H9 (cell line): Measurements from ENCODE around the gene SH3BGRL3. TPM values are rescaled to one million over a fixed set of nuclear protein-coding genes. Genes with fewer than 3 reads are reported as not detected.

Source experiments
- DNase-seq: peaks from one replicate; pipeline ENCODE4 v3.0.0-alpha.2; 2017
- H2AFZ ChIP-seq: one replicate; pipeline ENCODE4 v1.6.1; 2013; ENCODE audit warnings: mild to moderate bottlenecking, low read length, control low read depth, moderate library complexity
- H2AK5ac ChIP-seq: 2 replicates; pipeline ENCODE4 v1.6.1; 2013; ENCODE audit warnings: low read length, control low read depth, mixed read lengths; ENCODE audit not compliant: insufficient read length
- H2BK120ac ChIP-seq: one replicate; pipeline ENCODE4 v1.6.1; 2013; ENCODE audit warnings: low read depth, mild to moderate bottlenecking, low read length, control low read depth, inconsistent platforms; ENCODE audit not compliant: poor library complexity, severe bottlenecking
- H2BK12ac ChIP-seq: 2 replicates; pipeline ENCODE4 v1.6.1; 2013; ENCODE audit warnings: low read length, control low read depth, mixed read lengths, low read depth; ENCODE audit not compliant: insufficient read length
- H2BK15ac ChIP-seq: 2 replicates; pipeline ENCODE4 v1.6.1; 2013; ENCODE audit warnings: low read depth, low read length, control low read depth
- H2BK20ac ChIP-seq: one replicate; pipeline ENCODE4 v1.6.1; 2013; ENCODE audit warnings: low read depth, mild to moderate bottlenecking, low read length, control low read depth, inconsistent platforms; ENCODE audit not compliant: poor library complexity, severe bottlenecking
- H2BK5ac ChIP-seq: 2 replicates; pipeline ENCODE4 v1.6.1; 2013; ENCODE audit warnings: low read length, control low read depth, mixed read lengths; ENCODE audit not compliant: insufficient read length
- H3K14ac ChIP-seq: 2 replicates; pipeline ENCODE4 v1.6.1; 2013; ENCODE audit warnings: low read length, control low read depth; ENCODE audit not compliant: insufficient read depth
- H3K18ac ChIP-seq: 2 replicates; pipeline ENCODE4 v1.6.1; 2013; ENCODE audit warnings: low read depth, mild to moderate bottlenecking, mixed read lengths, low read length, control low read depth; ENCODE audit not compliant: insufficient read length
- H3K23ac ChIP-seq: 2 replicates; pipeline ENCODE4 v1.6.1; 2013; ENCODE audit warnings: low read length, control low read depth, mixed read lengths, low read depth; ENCODE audit not compliant: insufficient read length
- H3K23me2 ChIP-seq: 2 replicates; pipeline ENCODE4 v1.6.1; 2013; ENCODE audit warnings: low read depth, mild to moderate bottlenecking, mixed read lengths, low read length, control low read depth; ENCODE audit not compliant: insufficient read length, poor library complexity, severe bottlenecking
- H3K27ac ChIP-seq: 2 replicates; pipeline ENCODE4 v1.5.1; 2013; ENCODE audit warnings: low read length, control low read depth, mixed read lengths, low read depth; ENCODE audit not compliant: insufficient read length
- H3K27me3 ChIP-seq: 2 replicates; pipeline ENCODE4 v1.6.1; 2013; ENCODE audit warnings: low read length, control low read depth, inconsistent platforms; ENCODE audit not compliant: insufficient read depth
- H3K4ac ChIP-seq: 2 replicates; pipeline ENCODE4 v1.6.1; 2013; ENCODE audit warnings: low read depth, mild to moderate bottlenecking, control low read depth, inconsistent platforms, low read length, moderate library complexity
- H3K4me1 ChIP-seq: 2 replicates; pipeline ENCODE4 v1.6.1; 2013; ENCODE audit warnings: low read length, control low read depth, inconsistent platforms; ENCODE audit not compliant: insufficient read depth
- H3K4me2 ChIP-seq: 2 replicates; pipeline ENCODE4 v1.6.1; 2013; ENCODE audit warnings: low read length, control low read depth, mixed read lengths; ENCODE audit not compliant: insufficient read length, insufficient read depth
- H3K56ac ChIP-seq: 2 replicates; pipeline ENCODE4 v1.6.1; 2013; ENCODE audit warnings: low read depth, mild to moderate bottlenecking, mixed read lengths, low read length, control low read depth; ENCODE audit not compliant: insufficient read length
- H3K79me1 ChIP-seq: 2 replicates; pipeline ENCODE4 v1.6.1; 2013; ENCODE audit warnings: low read depth, mild to moderate bottlenecking, moderate library complexity, low read length, control low read depth, inconsistent platforms; ENCODE audit not compliant: insufficient read depth, poor library complexity, severe bottlenecking
- H3K79me2 ChIP-seq: 2 replicates; pipeline ENCODE4 v1.6.1; 2013; ENCODE audit warnings: low read length, control low read depth, inconsistent platforms; ENCODE audit not compliant: insufficient read depth
- H3K9ac ChIP-seq: 2 replicates; pipeline ENCODE4 v1.6.1; 2013; ENCODE audit warnings: low read length, control low read depth, mixed read lengths; ENCODE audit not compliant: insufficient read length; ENCODE audit errors: extremely low read depth
- H3K9me3 ChIP-seq: one replicate; pipeline ENCODE4 v1.6.1; 2013; ENCODE audit warnings: low read depth, low read length, inconsistent platforms; ENCODE audit not compliant: control insufficient read depth
- H3T11ph ChIP-seq: one replicate; pipeline ENCODE4 v1.6.1; 2013; ENCODE audit warnings: mild to moderate bottlenecking, low read length, control low read depth, inconsistent platforms
- H4K20me1 ChIP-seq: one replicate; pipeline ENCODE4 v1.6.1; 2013; ENCODE audit not compliant: control insufficient read depth, insufficient read length, insufficient read depth
- H4K5ac ChIP-seq: 2 replicates; pipeline ENCODE4 v1.6.1; 2013; ENCODE audit warnings: low read depth, mild to moderate bottlenecking, mixed read lengths, low read length, control low read depth; ENCODE audit not compliant: insufficient read length
- H4K8ac ChIP-seq: replicated peaks from 2 replicates; pipeline ENCODE4 v1.6.1; 2013; ENCODE audit warnings: low read length, control low read depth, mixed read lengths, low read depth; ENCODE audit not compliant: insufficient read length
- H4K91ac ChIP-seq: 2 replicates; pipeline ENCODE4 v1.6.1; 2013; ENCODE audit warnings: low read depth, mild to moderate bottlenecking, moderate library complexity, mixed read lengths, low read length, control low read depth; ENCODE audit not compliant: insufficient read length
- H3K27ac Mint-ChIP-seq, 3 experiments: 2 replicates in 2 of 3; 3 replicates in 1 of 3; pipeline ENCODE4 v1.8.0; 2020 to 2021; ENCODE audit warnings: mixed read lengths in 3 of 3, mild to moderate bottlenecking in 1 of 3, moderate library complexity in 1 of 3
- H3K27me3 Mint-ChIP-seq: 2 replicates; pipeline ENCODE4 v1.8.0; 2021; ENCODE audit warnings: low read depth, mild to moderate bottlenecking, moderate library complexity, mixed read lengths
- H3K36me3 Mint-ChIP-seq, 3 experiments: 2 replicates in 2 of 3; 3 replicates in 1 of 3; pipeline ENCODE4 v1.8.0; 2020 to 2021; ENCODE audit warnings: low read depth in 3 of 3, mixed read lengths in 3 of 3; ENCODE audit not compliant: insufficient read depth in 1 of 3
- H3K4me1 Mint-ChIP-seq, 2 experiments: 2 replicates each; pipeline ENCODE4 v1.8.0; 2020; ENCODE audit warnings: mixed read lengths in 2 of 2
- H3K4me3 Mint-ChIP-seq, 2 experiments: 2 replicates in 1 of 2; 3 replicates in 1 of 2; pipeline ENCODE4 v1.8.0; 2020 to 2021; ENCODE audit warnings: mild to moderate bottlenecking in 2 of 2, mixed read lengths in 2 of 2, moderate library complexity in 1 of 2
- H3K9me3 Mint-ChIP-seq, 2 experiments: 2 replicates in 1 of 2; 3 replicates in 1 of 2; pipeline ENCODE4 v1.8.0; 2020; ENCODE audit warnings: mild to moderate bottlenecking in 2 of 2, mixed read lengths in 2 of 2, moderate library complexity in 1 of 2
- CTCF ChIP-seq: fragments of 200-600 bp; sonication (generic); conservative IDR thresholded peaks from 3 replicates; pipeline ENCODE4 v1.8.0; 2021; ENCODE audit warnings: antibody characterized with exemption, mild to moderate bottlenecking
- WGBS: extraction: QIAGEN DNeasy Blood & Tissue Kit; methylation state at CpG from one replicate; pipeline ENCODE4 v1.1.7; 2013; ENCODE audit warnings: missing lambda C conversion rate, low lambda C conversion rate, mixed read lengths; ENCODE audit not compliant: insufficient read length; ENCODE audit errors: extremely low coverage; 5-methylcytosine and 5-hydroxymethylcytosine counted together
- total RNA-seq: library from RNA; stranded (reverse); gene quantifications from 2 replicates; pipeline ENCODE4 v1.2.1, GENCODE V29; 2021

SH3BGRL3 gene
- total RNA-seq, 1 experiment from 2014 or later, result 86.3 TPM

DNA sequence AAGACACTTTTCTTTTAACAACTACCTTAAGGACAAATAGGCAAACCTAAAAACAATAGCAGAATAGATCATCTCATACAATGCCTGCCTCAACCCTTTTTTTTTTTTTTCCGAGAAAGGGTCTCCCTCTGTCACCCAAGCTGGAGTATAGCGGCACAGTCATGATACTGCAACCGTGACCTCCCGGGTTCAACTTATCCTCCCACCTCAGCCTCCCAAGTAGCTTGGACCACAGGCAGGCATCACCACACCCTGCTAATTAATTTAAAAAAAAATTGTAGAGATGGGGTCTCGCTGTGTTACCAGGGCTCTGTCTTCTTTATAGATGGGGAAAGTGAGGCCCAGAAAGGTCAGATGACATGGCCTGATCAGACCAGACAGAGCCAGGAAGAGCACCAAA lies 7.9 kb downstream of the SH3BGRL3 start:
- Mint-ChIP-seq H3K4me3 (no peak overlapping the region), H3K27ac (no peak overlapping the region), H3K4me1 (peaks cover 34 to 47% of the 10 kb centered on the region in 2 experiments), H3K36me3 (peaks cover 0 to 11% (median 3%) of the 10 kb centered on the region in 3 experiments; a peak in 3 of 7 replicates), H3K27me3 (no peaks in the 10 kb centered on the region; the same call in 1 of the 2 replicates), H3K9me3 (no peaks in the 10 kb centered on the region; a peak in 1 of 5 replicates)
- H4K91ac ChIP-seq, result no peak overlapping the region
- TF ChIP-seq CTCF, result no peak
- no peak overlapping the region for H2AK5ac ChIP-seq
- no peak overlapping the region for H2BK120ac ChIP-seq
- H3T11ph ChIP-seq, result no peak overlapping the region
- H3K79me1 ChIP-seq, result no peaks in the 10 kb centered on the region
- H3K4ac ChIP-seq, result no peak overlapping the region
- no peak overlapping the region for H2BK5ac ChIP-seq
- no peak overlapping the region for H2AFZ ChIP-seq
- no peaks in the 10 kb centered on the region for H3K23me2 ChIP-seq
- H3K9ac ChIP-seq, result no peak overlapping the region
- WGBS, result no CpG with 5 or more reads among the region's 5 CpGs
- H2BK20ac ChIP-seq, result no peak overlapping the region
- peaks cover 3% of the 10 kb centered on the region; the same call in 1 of the 2 replicates for H3K4me1 ChIP-seq
- no peaks in the 10 kb centered on the region for H3K9me3 ChIP-seq
- no peak for DNase-seq
- H3K18ac ChIP-seq, result no peak overlapping the region
- no peak overlapping the region for H3K56ac ChIP-seq
- no peak overlapping the region for H3K14ac ChIP-seq
- H3K23ac ChIP-seq, result no peak overlapping the region
- H4K20me1 ChIP-seq, result no peaks in the 10 kb centered on the region
- no peaks in the 10 kb centered on the region for H3K79me2 ChIP-seq
- no peak overlapping the region for H3K4me2 ChIP-seq
- no peak overlapping the region for H4K8ac ChIP-seq
- no peak overlapping the region for H2BK12ac ChIP-seq
- H3K27me3 ChIP-seq, result no peaks in the 10 kb centered on the region
- no peak overlapping the region for H4K5ac ChIP-seq
- H3K27ac ChIP-seq, result no peak overlapping the region
- no peak overlapping the region for H2BK15ac ChIP-seq
